ENCODE results near the gene USP37.

The USP37 gene

GRCh38 chr2:218477247-218477646, 90.9 kb downstream of the USP37 start:
- FAIRE-seq = no peak
- DNase-seq (ENCODE audit: insufficient read length, low spot score) = no peak

GRCh38 chr2:218476676-218477075, 91.5 kb downstream of the USP37 start:
- FAIRE-seq (no peak), DNase-seq (ENCODE audit: insufficient read length, low spot score) (no peak)

- no peak for FAIRE-seq
Measured at GRCh38 chr2:218474527-218474926, 93.6 kb downstream of the USP37 start.

GRCh38 chr2:218472988-218473387, 95.2 kb downstream of the USP37 start:
- no peak for FAIRE-seq
- no peak for DNase-seq (ENCODE audit: insufficient read length, low spot score)

More at GRCh38 chr2:218474527-218474926, 93.6 kb downstream of the USP37 start:
- DNase-seq (ENCODE audit: insufficient read length, low spot score) = no peak

- DNase-seq (ENCODE audit: insufficient read length, low spot score) (no peak), FAIRE-seq (peak; percentile 14)
Measured at GRCh38 chr2:218471982-218472381, 96.2 kb downstream of the USP37 start.

- FAIRE-seq (no peak), DNase-seq (ENCODE audit: insufficient read length, low spot score) (no peak)
Measured at GRCh38 chr2:218471036-218471435, 97.1 kb downstream of the USP37 start.

- FAIRE-seq (no peak), DNase-seq (ENCODE audit: insufficient read length, low spot score) (no peak)
Measured at GRCh38 chr2:218470448-218470847, 97.7 kb downstream of the USP37 start.

GRCh38 chr2:218465987-218466633, 102.0 kb downstream of the USP37 start:
- no peak for FAIRE-seq
- DNase-seq (ENCODE audit: insufficient read length, low spot score) = no peak

GRCh38 chr2:218458598-218458997, 109.6 kb downstream of the USP37 start:
- no peak for DNase-seq (ENCODE audit: insufficient read length, low spot score)

GRCh38 chr2:218456849-218457248, 111.3 kb downstream of the USP37 start:
- FAIRE-seq = no peak
- DNase-seq (ENCODE audit: insufficient read length, low spot score) = no peak

More at GRCh38 chr2:218458598-218458997, 109.6 kb downstream of the USP37 start:
- FAIRE-seq = no peak

GRCh38 chr2:218452079-218452478, 116.1 kb downstream of the USP37 start:
- FAIRE-seq (no peak), DNase-seq (ENCODE audit: insufficient read length, low spot score) (no peak)

- FAIRE-seq (no peak), DNase-seq (ENCODE audit: insufficient read length, low spot score) (no peak)
Measured at GRCh38 chr2:218448934-218449333, 119.2 kb downstream of the USP37 start.

GRCh38 chr2:218447072-218447471, 121.1 kb downstream of the USP37 start:
- FAIRE-seq = no peak
- DNase-seq (ENCODE audit: insufficient read length, low spot score) = no peak

- no peak for DNase-seq (ENCODE audit: insufficient read length, low spot score)
- FAIRE-seq = no peak
Measured at GRCh38 chr2:218446547-218446946, 121.6 kb downstream of the USP37 start.

- DNase-seq (ENCODE audit: insufficient read length, low spot score) (no peak), FAIRE-seq (no peak)
Measured at GRCh38 chr2:218445602-218446001, 122.5 kb downstream of the USP37 start.

- FAIRE-seq = no peak
- DNase-seq (ENCODE audit: insufficient read length, low spot score) = no peak
Measured at GRCh38 chr2:218444692-218445357, 123.3 kb downstream of the USP37 start.

- DNase-seq (ENCODE audit: insufficient read length, low spot score) (no peak), FAIRE-seq (no peak)
Measured at GRCh38 chr2:218438596-218438995, 129.6 kb downstream of the USP37 start.

- DNase-seq (ENCODE audit: insufficient read length, low spot score) = no peak
- no peak for FAIRE-seq
Measured at GRCh38 chr2:218437969-218438368, 130.2 kb downstream of the USP37 start.

GRCh38 chr2:218436992-218437391, 131.2 kb downstream of the USP37 start:
- FAIRE-seq = no peak
- DNase-seq (ENCODE audit: insufficient read length, low spot score) = no peak

- DNase-seq (ENCODE audit: insufficient read length, low spot score) (no peak), FAIRE-seq (no peak)
Measured at GRCh38 chr2:218435003-218435982, 132.9 kb downstream of the USP37 start.

GRCh38 chr2:218434456-218434855, 133.7 kb downstream of the USP37 start:
- no peak for FAIRE-seq
- DNase-seq (ENCODE audit: insufficient read length, low spot score) = no peak
